NCI-H2081 treated with DMSO at 0.1 percent for 48 hours (cell line): ENCODE measurements around the gene CFAP47.
"Not testable (repeated sequence)": the region's sequence is repeated elsewhere in the genome, so short reads cannot be mapped to it uniquely, and the experiment has no call there.

Experiments used
- DNase-seq: peaks from one replicate; lab custom pipeline; 2025; lab: John Stamatoyannopoulos, UW

Gene CFAP47

DNA sequence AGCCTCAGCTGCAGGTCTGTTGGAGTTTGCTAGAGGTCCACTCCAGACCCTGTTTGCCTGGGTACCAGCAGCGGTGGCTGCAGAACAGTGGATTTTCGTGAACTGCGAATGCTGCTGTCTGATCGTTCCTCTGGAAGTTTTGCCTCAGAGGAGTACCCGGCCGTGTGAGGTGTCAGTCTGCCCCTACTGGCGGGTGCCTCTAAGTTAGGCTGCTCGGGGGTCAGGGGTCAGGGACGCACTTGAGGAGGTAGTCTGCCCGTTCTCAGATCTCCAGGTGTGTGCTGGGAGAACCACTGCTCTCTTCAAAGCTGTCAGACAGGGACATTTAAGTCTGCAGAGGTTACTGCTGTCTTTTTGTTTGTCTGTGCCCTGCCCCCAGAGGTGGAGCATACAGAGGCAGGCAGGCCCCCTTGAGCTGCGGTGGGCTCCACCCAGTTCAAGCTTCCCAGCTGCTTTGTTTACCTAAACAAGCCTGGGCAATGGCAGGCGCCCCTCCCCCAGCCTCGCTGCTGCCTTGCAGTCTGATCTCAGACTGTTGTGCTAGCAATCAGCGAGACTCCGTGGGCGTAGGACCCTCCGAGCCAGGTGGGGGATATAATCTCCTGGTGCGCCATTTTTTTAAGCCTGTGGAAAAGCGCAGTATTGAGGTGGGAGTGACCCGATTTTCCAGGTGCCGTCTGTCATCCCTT is 315.4 kb downstream of the CFAP47 start:
- not testable (repeated sequence) for DNase-seq

DNA sequence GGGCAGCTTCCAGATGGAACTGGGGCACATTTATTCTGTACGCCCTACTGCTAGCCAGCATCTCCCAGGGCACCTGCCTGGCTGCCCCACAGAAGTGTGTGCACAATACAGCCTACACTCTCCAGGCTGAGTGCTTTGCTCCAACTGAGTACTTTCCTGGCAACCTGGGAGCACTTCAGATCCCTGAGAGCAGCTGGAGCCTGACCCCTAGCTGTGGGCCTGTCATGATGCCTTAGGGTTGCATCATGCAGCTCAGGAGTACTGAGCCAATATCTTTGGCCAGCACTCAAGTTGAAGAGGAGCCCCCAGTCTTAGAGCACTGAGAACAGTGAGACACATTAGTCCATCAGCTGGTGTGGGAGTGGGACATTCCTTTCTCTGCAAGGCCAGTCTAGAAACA is 321.9 kb downstream of the CFAP47 start:
- DNase-seq: no peak

DNA sequence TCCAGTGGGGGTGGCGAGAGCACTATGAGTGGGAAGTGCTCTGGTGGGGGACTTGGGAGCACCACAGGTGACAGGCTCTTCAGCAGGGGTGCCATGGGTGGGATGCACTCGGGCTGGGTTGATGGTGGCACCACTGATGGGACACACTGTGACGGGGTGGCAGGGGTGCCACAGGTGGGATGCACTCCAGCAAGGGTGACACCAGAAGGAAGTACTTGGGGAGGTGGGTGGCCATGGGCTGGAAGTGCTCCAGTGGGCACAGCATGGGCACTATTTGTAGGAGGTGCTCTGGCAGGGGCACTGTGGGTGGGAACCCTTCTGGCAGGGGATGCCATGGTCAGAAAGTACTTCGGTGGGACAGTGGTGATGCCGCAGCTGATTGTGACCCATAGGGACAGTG is 346.6 kb downstream of the CFAP47 start:
- DNase-seq: no peak

DNA sequence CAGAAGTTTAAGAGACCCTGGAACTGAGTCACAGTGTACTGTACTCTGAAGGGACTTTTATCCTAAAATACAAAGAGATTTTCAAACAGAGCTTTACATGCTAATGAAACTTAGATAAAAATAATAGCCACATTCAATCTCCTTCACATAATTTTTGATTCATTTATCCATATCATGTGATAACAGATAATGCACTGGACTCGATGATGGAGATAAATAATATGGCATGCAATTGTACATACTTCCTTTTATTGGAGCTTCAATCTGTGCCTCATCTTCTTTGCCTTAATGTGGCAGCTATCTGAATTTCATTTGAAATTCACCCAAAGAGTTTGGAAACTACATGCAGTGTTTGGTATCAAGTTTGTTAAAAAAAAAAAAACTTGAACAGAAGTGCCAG is 390.6 kb downstream of the CFAP47 start:
- DNase-seq: no peak

DNA sequence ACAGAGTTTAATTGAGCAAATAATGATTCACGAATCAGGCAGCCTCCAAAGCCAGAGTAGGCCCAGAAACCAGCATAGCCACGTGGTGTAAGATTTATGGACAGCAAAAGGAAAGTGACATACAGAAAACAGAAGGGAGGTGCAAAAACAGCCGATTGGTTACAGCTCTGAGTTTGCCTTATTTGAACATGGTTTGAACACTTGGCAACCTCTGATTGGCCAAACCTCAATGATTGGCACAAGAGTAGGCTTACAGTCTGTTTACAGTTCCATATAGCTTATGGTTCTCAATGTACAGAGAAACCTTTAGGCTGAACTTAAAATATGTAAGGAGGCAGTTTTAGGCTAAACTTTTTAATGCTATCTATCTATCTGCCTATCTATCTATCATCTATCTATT is 394.8 kb downstream of the CFAP47 start:
- DNase-seq: no peak

DNA sequence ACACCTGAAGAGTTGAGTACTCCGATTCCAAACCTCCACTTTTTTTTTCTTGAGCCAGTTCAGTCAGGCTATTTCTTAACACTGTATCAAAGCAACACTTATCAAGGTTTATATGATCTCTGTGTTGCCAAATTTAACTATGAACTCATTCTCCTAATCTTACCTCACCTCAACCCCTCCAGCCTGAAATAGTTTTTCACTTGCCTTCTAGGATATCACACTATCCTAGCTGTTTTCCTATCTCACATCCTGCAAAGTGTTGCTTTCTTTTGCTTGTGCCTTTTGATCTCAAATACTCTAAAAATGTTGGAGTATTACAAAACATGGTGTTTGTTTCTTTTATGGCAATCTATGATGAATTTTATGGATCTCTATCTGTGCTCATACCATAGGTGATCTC is 415.0 kb downstream of the CFAP47 start:
- DNase-seq: no peak

DNA sequence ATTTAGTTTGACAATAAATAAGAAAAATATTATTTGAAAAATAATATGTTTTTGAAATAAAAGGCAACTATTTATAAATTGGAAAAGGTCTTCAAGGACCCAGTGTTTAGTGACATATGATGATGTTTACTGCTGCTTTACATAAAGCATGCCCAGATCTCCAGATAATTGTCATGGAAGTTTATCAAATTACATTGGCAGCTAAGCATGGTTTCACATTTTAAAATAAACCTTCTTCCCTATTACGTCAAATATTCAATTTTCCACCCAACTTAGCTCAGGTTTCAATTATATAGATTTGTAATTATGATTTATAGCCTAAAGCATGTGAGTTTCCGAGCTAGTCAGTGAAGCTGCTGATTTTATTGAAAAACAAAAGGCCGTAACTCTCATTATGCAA is 417.2 kb downstream of the CFAP47 start:
- DNase-seq: no peak

DNA sequence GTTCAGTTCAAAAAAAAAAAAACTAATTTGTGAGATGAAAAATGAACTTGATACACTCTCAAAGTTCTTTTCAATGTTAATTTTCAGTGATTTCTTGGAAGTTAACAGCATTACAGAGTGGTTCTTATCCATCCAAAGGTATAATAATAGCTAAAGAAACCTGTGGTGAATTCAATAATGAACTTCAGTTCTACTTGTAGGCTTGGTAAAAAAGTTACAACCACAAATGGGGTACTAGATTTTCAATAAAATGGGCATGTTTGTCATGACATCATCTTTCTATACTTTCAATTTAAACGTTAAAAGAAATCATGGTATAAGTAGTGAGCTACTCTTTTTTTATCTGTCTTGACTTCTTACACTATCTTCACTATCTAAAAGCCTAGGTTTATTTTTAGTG is 424.8 kb downstream of the CFAP47 start:
- no peak for DNase-seq

DNA sequence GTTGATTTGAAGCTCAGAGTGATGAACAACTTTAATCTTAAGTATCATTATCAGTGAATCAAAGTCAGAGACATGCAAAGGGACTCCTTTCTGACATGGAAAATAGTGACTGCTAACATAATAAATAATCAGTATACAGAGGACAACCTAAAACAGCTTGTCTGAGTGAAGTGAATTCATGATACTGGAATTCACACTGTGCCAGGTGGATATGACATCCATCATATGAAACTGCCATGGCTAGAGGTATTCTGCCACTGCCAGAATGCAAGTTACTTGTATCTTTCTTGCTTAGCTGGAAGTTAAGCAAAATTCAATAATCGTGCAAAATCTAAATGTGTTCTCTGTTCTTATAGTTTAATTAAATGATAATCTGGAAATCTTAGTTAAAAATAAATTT is 429.0 kb downstream of the CFAP47 start:
- DNase-seq: no peak

DNA sequence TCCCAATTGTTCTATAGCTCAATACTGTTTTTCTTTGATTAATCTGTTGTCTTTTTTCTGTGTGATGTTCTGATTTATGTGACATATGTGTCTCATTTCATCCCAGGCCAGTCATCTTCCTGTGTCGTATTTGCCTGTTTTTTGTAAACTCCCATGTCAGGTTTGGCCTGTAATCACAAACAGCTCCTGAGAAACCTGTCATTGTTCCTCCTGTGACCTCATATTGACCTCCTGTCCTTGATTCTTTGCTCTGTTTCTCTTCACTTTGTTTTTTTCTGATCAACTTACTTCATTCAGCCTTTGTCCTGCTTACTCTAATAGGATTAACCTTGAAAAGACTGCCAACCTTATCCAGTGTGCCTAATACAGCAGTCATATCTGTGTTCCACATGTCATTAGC is 438.3 kb downstream of the CFAP47 start:
- DNase-seq: no peak

DNA sequence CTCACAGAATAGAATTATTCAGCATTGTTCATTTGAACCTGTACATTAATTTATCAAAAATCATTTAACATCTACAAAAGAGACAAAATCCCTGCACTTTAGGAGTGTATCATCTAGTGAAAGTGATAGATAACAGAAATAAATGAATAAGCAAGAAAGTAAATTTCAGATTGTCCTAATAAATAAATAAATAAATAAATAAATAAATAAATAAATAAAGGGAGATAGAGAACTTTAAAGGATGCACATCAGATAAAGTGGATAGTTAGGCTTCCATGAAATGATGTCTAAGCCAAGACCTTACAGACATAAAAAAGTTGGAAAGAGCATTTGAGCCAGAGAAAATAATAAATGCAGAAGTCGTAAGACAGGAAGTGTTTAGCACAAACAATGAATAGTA is 444.7 kb downstream of the CFAP47 start:
- no peak for DNase-seq

DNA sequence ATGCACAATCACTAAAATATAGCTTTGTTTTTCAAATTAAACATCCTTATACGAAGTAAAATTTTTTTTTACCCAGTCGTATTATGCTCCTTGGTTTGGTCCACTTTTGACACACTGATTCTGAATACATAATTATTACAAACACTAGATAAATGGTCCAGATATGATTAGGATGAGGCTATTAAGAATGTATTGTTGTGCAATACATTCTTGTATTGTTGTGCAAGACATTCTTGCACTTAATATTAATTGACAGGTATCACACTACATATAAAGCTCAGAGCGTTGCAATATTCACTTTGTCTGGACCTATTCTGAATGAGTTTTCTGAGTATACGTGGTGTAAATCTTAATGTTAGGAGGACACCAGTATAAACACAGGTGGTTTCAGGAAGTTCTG is 464.0 kb downstream of the CFAP47 start:
- DNase-seq: no peak

DNA sequence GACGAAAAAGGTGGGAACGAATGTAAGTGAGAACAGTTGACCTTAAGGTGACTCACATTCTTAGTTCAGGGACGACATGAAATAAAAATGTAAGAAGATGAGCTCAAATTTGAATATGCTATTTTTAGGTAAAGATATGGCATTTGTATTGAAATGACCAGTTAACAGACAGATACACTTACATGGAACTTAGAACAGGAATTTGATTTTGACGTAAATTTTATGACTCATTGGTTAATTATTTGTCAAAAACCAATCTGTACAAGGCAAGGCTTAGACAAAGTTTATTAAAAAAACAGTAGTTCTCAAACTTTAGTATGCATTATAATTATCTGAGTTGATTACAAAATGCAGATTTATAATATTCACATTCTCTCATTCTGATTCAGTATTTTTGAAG is 469.4 kb downstream of the CFAP47 start:
- DNase-seq: no peak

DNA sequence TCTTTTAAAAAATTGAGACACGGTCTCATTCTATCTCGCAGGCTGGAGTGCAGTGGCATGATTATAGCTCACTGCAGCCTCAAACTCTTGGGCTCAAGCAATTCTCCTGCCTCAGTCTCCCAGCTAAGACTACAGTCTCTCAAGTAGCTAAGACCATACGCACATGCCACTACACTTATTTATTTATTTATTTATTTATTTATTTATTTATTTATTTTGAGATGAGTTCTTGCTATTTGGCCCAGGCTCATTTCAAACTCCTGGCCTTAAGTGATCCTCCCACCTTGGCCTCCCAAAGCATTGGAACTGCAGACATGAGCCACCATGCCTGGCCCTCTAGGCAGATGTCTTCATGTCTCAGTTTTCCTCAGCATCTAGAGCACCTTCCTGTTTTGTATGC is 482.2 kb downstream of the CFAP47 start:
- no peak for DNase-seq

DNA sequence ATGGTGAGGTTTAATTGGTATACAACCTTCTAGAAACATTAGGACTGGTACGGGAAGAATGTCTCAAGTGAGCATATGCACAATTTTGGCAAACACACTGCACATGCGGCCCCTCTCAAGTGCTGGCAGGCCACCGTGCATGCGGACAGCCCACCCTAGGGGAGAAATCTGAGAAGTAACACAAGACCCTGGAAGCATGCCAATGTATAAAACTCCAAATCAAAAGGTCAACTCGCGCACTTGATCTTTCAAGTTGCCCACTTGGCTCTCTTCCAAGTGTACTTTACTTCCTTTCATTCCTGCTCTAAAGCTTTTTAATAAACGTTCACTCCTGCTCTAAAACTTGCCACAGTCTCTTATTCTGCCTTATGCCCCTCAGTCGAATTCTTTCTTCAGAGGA is 488.3 kb downstream of the CFAP47 start:
- no peak for DNase-seq

DNA sequence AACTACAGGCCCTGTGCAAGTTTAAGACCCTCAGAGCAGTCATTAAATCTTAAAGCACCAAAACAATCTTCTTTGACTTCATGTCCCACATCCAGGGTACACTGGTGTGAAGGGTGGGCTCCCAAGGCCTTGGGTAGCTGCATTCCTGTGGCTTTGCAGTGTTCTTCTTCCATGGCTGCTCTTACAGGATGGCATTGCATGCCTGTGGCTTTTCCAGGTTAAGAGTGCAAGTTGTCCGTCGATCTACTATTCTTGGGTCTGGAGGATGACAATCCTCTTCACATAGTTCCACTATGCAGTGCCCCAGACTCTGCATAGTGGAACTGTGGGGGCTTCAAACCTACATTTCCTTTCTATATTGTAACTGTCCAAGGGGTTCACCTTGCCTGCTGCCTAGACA is 494.5 kb downstream of the CFAP47 start:
- DNase-seq: no peak

DNA sequence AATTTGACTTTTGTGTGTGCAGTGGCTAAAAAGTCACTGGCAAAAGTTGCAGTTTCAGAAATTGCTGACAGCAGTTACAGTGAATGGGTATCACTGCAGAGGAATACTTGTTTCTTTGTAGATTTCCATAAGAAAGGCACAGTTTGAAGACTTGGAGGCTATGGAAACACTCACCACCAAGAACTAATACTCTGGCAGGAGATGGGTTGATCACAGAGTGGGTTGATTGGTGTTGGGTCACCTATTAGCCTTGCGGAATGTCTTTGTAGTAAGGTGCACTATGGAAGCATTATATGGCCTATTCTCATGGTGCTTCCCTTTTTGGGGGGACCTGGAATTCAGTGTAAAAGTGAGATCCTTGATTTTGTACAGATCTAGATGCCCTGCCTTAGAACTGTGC is 502.8 kb downstream of the CFAP47 start:
- DNase-seq: no peak

DNA sequence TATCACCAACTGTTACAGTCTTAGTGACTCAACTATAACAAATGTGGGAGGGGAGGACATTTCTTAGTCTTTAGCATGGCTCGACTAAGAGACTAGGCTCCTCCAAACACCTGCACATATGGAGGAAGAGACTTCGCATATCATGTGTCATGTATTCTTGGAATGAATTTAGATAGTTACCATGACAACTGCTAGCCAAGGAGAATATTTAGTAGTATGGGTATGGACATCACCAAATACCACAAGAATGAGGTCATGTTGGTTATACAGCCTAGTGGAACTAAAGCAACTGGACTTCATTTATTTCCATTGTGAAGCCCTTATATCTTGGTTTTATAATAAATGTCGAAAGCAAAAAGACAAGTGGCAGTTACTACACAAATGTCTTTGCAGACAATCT is 512.3 kb downstream of the CFAP47 start:
- no peak for DNase-seq

DNA sequence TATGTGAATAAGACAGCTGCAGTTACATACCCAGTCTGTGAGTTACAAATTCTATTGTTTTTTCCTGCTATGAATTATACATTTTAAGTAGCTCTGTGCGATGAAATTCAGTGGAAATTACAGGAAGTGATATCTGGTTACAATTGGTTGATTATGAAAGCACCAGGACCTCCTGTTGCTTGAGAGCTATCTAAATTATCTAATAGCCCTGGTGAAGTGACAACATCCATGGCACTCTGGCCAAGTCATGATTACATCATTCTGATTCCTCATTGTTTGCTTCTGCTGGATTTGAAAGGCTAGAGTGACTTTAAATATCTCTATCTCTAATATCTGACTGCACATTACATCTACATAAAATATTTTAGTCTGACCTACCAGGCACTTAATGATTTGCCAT is 515.0 kb downstream of the CFAP47 start:
- no peak for DNase-seq
